GM23338 (cell line): Measurements from ENCODE around the gene ZBTB7C. TPM values are rescaled to one million over a fixed set of nuclear protein-coding genes. Genes with fewer than 3 reads are reported as not detected.

Experiments used
- ATAC-seq: fragments of 200-7000 bp; cut with Tn5 transposase; 3 replicates; pipeline ENCODE4 v1.9.1; 2020
- DNase-seq: peaks from one replicate; pipeline ENCODE4 v3.0.0-alpha.2; 2015; ENCODE audit warnings: low spot score
- H2AFZ ChIP-seq: fragments of 200-600 bp; sonication (generic); 2 replicates; pipeline ENCODE4 v1.8.0; 2016; ENCODE audit warnings: antibody characterized with exemption, mild to moderate bottlenecking, moderate library complexity
- H3F3A ChIP-seq: fragments of 200-600 bp; sonication (generic); replicated peaks from 2 replicates; pipeline ENCODE4 v1.8.0; 2017; ENCODE audit warnings: antibody characterized with exemption, mixed run types, low read depth
- H3K27ac ChIP-seq: fragments of 200-600 bp; sonication (generic); 2 replicates; pipeline ENCODE4 v1.6.1; 2016; ENCODE audit warnings: low read depth
- H3K27me3 ChIP-seq: fragments of 200-600 bp; sonication (generic); 2 replicates; pipeline ENCODE4 v1.8.0; 2016; ENCODE audit warnings: mild to moderate bottlenecking, mixed run types, moderate library complexity; ENCODE audit not compliant: insufficient read depth
- H3K36me3 ChIP-seq: fragments of 200-600 bp; sonication (generic); 2 replicates; pipeline ENCODE4 v1.8.0; 2016; ENCODE audit warnings: mild to moderate bottlenecking; ENCODE audit not compliant: insufficient read depth
- H3K4me1 ChIP-seq: fragments of 200-600 bp; sonication (generic); 2 replicates; pipeline ENCODE4 v1.8.0; 2016; ENCODE audit warnings: mild to moderate bottlenecking, moderate library complexity; ENCODE audit not compliant: insufficient read depth
- H3K4me2 ChIP-seq: fragments of 200-600 bp; sonication (generic); 2 replicates; pipeline ENCODE4 v1.7.1; 2017; ENCODE audit warnings: mixed run types
- H3K4me3 ChIP-seq: fragments of 200-600 bp; sonication (generic); 2 replicates; pipeline ENCODE4 v1.6.1; 2016; ENCODE audit warnings: mixed run types
- H3K79me2 ChIP-seq: fragments of 200-600 bp; sonication (generic); replicated peaks from 2 replicates; pipeline ENCODE4 v1.8.0; 2017; ENCODE audit warnings: mild to moderate bottlenecking; ENCODE audit not compliant: insufficient read depth
- H3K9me2 ChIP-seq: fragments of 200-600 bp; sonication (generic); 2 replicates; pipeline ENCODE4 v1.8.0; 2017; ENCODE audit not compliant: insufficient read depth
- H4K20me1 ChIP-seq: fragments of 200-600 bp; sonication (generic); replicated peaks from 2 replicates; pipeline ENCODE4 v1.8.0; 2017; ENCODE audit warnings: mild to moderate bottlenecking; ENCODE audit not compliant: insufficient read depth
- H3K27ac Mint-ChIP-seq: 2 replicates; pipeline ENCODE4 v1.8.0; 2020; ENCODE audit warnings: inconsistent platforms, mild to moderate bottlenecking, moderate library complexity, mixed read lengths
- H3K27me3 Mint-ChIP-seq: 3 replicates; pipeline ENCODE4 v1.8.0; 2022; ENCODE audit warnings: low read depth, mild to moderate bottlenecking, moderate library complexity, mixed read lengths, inconsistent platforms; ENCODE audit not compliant: insufficient read depth, poor library complexity
- H3K36me3 Mint-ChIP-seq: 3 replicates; pipeline ENCODE4 v1.8.0; 2021; ENCODE audit warnings: low read depth, mild to moderate bottlenecking, inconsistent platforms, moderate library complexity, mixed read lengths
- H3K4me1 Mint-ChIP-seq: 3 replicates; pipeline ENCODE4 v1.8.0; 2020; ENCODE audit warnings: mild to moderate bottlenecking, inconsistent platforms, mixed read lengths
- H3K4me3 Mint-ChIP-seq: 3 replicates; pipeline ENCODE4 v1.8.0; 2021; ENCODE audit warnings: moderate library complexity, mild to moderate bottlenecking, inconsistent platforms, mixed read lengths
- H3K9me3 Mint-ChIP-seq: 3 replicates; pipeline ENCODE4 v1.8.0; 2020; ENCODE audit warnings: moderate library complexity, mild to moderate bottlenecking, inconsistent platforms, mixed read lengths
- CREB1 ChIP-seq: fragments of 250-450 bp; sonication (Bioruptor Pico); IDR thresholded peaks from 2 replicates; pipeline ENCODE4 v1.5.0; 2020; ENCODE audit warnings: low read depth, mild to moderate bottlenecking, moderate library complexity
- CTCF ChIP-seq, 2 experiments: fragments of 200-600 bp in 1 of 2; sonication (generic) in 1 of 2; conservative IDR thresholded peaks; 2 replicates each; pipeline versions ENCODE4 v1.5.1 to v1.6.1; 2016 to 2017; ENCODE audit warnings: antibody characterized with exemption in 2 of 2, low read depth in 2 of 2, mild to moderate bottlenecking in 2 of 2, moderate library complexity in 1 of 2
- EZH2phosphoT487 ChIP-seq: fragments of 200-600 bp; sonication (generic); IDR thresholded peaks from one replicate; pipeline ENCODE4 v1.8.1; 2018; ENCODE audit warnings: antibody characterized with exemption; ENCODE audit not compliant: unreplicated experiment
- JUNB ChIP-seq: IDR thresholded peaks from one replicate; pipeline ENCODE4 v1.6.1; 2016; ENCODE audit warnings: antibody characterized with exemption; ENCODE audit not compliant: unreplicated experiment
- NANOG ChIP-seq: IDR thresholded peaks from 2 replicates; pipeline ENCODE4 v1.6.1; 2016; ENCODE audit warnings: antibody characterized with exemption, borderline replicate concordance
- POLR2AphosphoS5 ChIP-seq: IDR thresholded peaks from 2 replicates; pipeline ENCODE4 v1.6.1; 2016; ENCODE audit warnings: antibody characterized with exemption, low read depth
- REST ChIP-seq: IDR thresholded peaks from one replicate; pipeline ENCODE4 v1.6.1; 2018; ENCODE audit warnings: antibody characterized with exemption; ENCODE audit not compliant: unreplicated experiment
- ZNF114 ChIP-seq: fragments of 250-450 bp; sonication (Bioruptor Pico); IDR thresholded peaks from 2 replicates; pipeline ENCODE4 v1.5.0; 2020; ENCODE audit warnings: mild to moderate bottlenecking, moderate library complexity
- polyA plus RNA-seq: library from polyadenylated mRNA; unstranded; fragments of >200 nt; fragmentation: Nextera tagmentation; extraction: Ambion mirVana; gene quantifications from 2 replicates; pipeline ENCODE4 v1.2.1, GENCODE V29; 2016
- total RNA-seq: library from RNA; depleted of rRNA; stranded (reverse); fragments of >200 nt; shearing (Covaris generic); gene quantifications from 2 replicates; pipeline ENCODE4 v1.2.3, GENCODE V29; 2014
- TF ChIP-seq, protein P1 (sequence below): fragments of 250-450 bp; sonication (Bioruptor Pico); IDR thresholded peaks from 2 replicates; pipeline ENCODE4 v1.5.0; 2020; ENCODE audit warnings: mild to moderate bottlenecking, moderate library complexity

Gene ZBTB7C
- total and polyA plus RNA-seq, 2 experiments from 2014 or later: 0.03 to 0.14 TPM

DNA sequence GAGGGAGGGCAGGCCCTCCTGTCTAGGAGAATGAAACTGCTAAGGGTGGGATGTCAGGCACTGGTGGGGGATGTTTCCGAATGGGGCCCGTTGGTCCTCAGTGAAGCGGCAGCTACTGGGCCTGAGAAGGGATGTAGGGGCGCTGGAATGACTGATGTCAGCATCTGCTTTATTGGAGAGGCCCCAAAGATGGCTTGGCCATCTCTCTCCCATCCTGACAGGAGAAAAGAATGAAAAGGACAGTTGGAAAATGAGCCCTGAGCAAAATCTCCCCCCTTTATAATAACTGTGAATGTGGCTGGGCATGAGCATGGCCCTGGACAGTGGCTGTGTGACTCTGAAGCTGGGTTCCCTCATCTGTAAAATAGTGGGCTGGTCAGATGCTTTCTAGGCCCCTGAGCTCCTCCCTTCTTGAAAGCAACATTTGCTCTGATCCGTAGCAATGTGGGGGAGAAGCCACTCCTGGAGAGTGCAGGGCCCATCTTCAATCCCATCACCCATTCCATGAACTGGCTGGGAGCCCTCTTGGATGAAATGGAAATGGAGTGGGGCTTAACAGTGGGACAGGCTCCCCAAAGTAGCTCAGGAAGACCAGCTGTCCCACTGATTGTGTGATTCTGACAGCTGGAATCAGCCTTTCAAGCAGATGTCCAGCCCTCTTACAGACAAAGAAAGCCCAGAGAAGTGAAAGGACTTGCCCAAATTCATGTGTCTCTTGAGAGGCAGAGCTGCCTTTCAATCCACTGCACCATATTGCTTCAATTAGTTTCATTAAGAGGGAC is 246.0 kb downstream of the ZBTB7C start:
- peaks cover 25% of the 10 kb centered on the region for H3K4me1 Mint-ChIP-seq
- no peak for TF ChIP-seq EZH2phosphoT487
- TF ChIP-seq, protein P1, sequence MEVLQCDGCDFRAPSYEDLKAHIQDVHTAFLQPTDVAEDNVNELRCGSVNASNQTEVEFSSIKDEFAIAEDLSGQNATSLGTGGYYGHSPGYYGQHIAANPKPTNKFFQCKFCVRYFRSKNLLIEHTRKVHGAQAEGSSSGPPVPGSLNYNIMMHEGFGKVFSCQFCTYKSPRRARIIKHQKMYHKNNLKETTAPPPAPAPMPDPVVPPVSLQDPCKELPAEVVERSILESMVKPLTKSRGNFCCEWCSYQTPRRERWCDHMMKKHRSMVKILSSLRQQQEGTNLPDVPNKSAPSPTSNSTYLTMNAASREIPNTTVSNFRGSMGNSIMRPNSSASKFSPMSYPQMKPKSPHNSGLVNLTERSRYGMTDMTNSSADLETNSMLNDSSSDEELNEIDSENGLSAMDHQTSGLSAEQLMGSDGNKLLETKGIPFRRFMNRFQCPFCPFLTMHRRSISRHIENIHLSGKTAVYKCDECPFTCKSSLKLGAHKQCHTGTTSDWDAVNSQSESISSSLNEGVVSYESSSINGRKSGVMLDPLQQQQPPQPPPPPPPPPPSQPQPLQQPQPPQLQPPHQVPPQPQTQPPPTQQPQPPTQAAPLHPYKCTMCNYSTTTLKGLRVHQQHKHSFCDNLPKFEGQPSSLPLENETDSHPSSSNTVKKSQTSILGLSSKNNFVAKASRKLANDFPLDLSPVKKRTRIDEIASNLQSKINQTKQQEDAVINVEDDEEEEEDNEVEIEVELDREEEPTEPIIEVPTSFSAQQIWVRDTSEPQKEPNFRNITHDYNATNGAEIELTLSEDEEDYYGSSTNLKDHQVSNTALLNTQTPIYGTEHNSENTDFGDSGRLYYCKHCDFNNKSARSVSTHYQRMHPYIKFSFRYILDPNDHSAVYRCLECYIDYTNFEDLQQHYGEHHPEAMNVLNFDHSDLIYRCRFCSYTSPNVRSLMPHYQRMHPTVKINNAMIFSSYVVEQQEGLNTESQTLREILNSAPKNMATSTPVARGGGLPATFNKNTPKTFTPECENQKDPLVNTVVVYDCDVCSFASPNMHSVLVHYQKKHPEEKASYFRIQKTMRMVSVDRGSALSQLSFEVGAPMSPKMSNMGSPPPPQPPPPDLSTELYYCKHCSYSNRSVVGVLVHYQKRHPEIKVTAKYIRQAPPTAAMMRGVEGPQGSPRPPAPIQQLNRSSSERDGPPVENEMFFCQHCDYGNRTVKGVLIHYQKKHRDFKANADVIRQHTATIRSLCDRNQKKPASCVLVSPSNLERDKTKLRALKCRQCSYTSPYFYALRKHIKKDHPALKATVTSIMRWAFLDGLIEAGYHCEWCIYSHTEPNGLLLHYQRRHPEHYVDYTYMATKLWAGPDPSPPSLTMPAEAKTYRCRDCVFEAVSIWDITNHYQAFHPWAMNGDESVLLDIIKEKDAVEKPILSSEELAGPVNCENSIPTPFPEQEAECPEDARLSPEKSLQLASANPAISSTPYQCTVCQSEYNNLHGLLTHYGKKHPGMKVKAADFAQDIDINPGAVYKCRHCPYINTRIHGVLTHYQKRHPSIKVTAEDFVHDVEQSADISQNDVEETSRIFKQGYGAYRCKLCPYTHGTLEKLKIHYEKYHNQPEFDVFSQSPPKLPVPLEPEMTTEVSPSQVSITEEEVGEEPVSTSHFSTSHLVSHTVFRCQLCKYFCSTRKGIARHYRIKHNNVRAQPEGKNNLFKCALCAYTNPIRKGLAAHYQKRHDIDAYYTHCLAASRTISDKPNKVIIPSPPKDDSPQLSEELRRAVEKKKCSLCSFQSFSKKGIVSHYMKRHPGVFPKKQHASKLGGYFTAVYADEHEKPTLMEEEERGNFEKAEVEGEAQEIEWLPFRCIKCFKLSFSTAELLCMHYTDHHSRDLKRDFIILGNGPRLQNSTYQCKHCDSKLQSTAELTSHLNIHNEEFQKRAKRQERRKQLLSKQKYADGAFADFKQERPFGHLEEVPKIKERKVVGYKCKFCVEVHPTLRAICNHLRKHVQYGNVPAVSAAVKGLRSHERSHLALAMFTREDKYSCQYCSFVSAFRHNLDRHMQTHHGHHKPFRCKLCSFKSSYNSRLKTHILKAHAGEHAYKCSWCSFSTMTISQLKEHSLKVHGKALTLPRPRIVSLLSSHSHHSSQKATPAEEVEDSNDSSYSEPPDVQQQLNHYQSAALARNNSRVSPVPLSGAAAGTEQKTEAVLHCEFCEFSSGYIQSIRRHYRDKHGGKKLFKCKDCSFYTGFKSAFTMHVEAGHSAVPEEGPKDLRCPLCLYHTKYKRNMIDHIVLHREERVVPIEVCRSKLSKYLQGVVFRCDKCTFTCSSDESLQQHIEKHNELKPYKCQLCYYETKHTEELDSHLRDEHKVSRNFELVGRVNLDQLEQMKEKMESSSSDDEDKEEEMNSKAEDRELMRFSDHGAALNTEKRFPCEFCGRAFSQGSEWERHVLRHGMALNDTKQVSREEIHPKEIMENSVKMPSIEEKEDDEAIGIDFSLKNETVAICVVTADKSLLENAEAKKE (CRISPR knock-in tag): no peak
- TF ChIP-seq NANOG: no peak
- TF ChIP-seq CTCF (conservative IDR thresholded peaks at IDR 0.05; ENCODE audit: low read depth in 2 of 2): no peak
- TF ChIP-seq JUNB: no peak
- no peak for TF ChIP-seq REST
- TF ChIP-seq CREB1: no peak
- no peak for TF ChIP-seq ZNF114 (CRISPR knock-in tag)
- TF ChIP-seq POLR2AphosphoS5: no peak
- no peak overlapping the region for H3K27ac Mint-ChIP-seq
- no peaks in the 10 kb centered on the region for H3K9me2 ChIP-seq
- no peaks in the 10 kb centered on the region for H4K20me1 ChIP-seq
- no peak for DNase-seq
- no peak for ATAC-seq
- H3K36me3 Mint-ChIP-seq: no peaks in the 10 kb centered on the region
- H3F3A ChIP-seq: no peaks in the 10 kb centered on the region
- no peak overlapping the region for H3K4me3 ChIP-seq
- H3K4me1 ChIP-seq: peaks cover 19% of the 10 kb centered on the region
- H3K9me3 Mint-ChIP-seq: no peaks in the 10 kb centered on the region
- H3K27me3 ChIP-seq: peaks cover 29% of the 10 kb centered on the region
- H3K27me3 Mint-ChIP-seq: peaks cover 20% of the 10 kb centered on the region
- no peak overlapping the region for H2AFZ ChIP-seq
- H3K36me3 ChIP-seq: no peaks in the 10 kb centered on the region
- no peak overlapping the region for H3K4me3 Mint-ChIP-seq
- no peak overlapping the region for H3K4me2 ChIP-seq
- H3K79me2 ChIP-seq: no peaks in the 10 kb centered on the region
- no peak overlapping the region for H3K27ac ChIP-seq
